CD4-positive, alpha-beta T cell (primary cell): ENCODE data around the gene DUSP21. TPM values are rescaled to one million over a fixed set of nuclear protein-coding genes. Genes with fewer than 3 reads are reported as not detected.
"Not testable (repeated sequence)": the region's sequence is repeated elsewhere in the genome, so short reads cannot be mapped to it uniquely, and the experiment has no call there.

Source experiments
- ATAC-seq: fragments of 200-7000 bp; cut with Tn5 transposase; one replicate; pipeline ENCODE4 v1.10.0; 2022; ENCODE audit warnings: mild to moderate bottlenecking; ENCODE audit not compliant: poor library complexity
- CTCF ChIA-PET: fragments of 350-600 bp; sonication (Branson Sonifier 250); formaldehyde crosslinking; loops from one replicate; lab custom pipeline; 2021; ENCODE audit warnings: antibody characterized with exemption, inconsistent platforms; lab: Charles Lee
- POLR2A ChIA-PET: fragments of 350-600 bp; sonication (Branson Sonifier 250); formaldehyde crosslinking; loops from one replicate; lab custom pipeline; 2021; ENCODE audit warnings: antibody characterized with exemption, inconsistent platforms; lab: Charles Lee
- DNase-seq, 14 experiments: peaks; one replicate each; pipeline ENCODE4 v3.0.0-alpha.2; 2013 to 2020; ENCODE audit warnings: mixed read lengths in 2 of 14
- H3K27ac ChIP-seq, 2 donors: one replicate each; pipeline versions ENCODE4 v1.5.1 to v1.7.0; 2013; ENCODE audit warnings: low read length in 2 of 2, low read depth in 1 of 2, mild to moderate bottlenecking in 1 of 2
- H3K27me3 ChIP-seq, 2 experiments: 1 replicate in 1 of 2; 2 replicates in 1 of 2; pipeline versions ENCODE4 v1.6.1 to v1.7.0; 2013; ENCODE audit warnings: low read length in 2 of 2, control low read depth in 1 of 2, mild to moderate bottlenecking in 1 of 2, moderate library complexity in 1 of 2; ENCODE audit not compliant: insufficient read depth in 2 of 2, control insufficient read depth in 1 of 2
- H3K36me3 ChIP-seq: one replicate; pipeline ENCODE4 v1.6.1; 2013; ENCODE audit warnings: low read length, control low read depth; ENCODE audit not compliant: insufficient read depth
- H3K4me1 ChIP-seq: one replicate; pipeline ENCODE4 v1.6.1; 2013; ENCODE audit warnings: low read length, control low read depth; ENCODE audit not compliant: insufficient read depth
- H3K4me3 ChIP-seq: one replicate; pipeline ENCODE4 v1.5.1; 2013; ENCODE audit warnings: mild to moderate bottlenecking, low read length, moderate library complexity
- H3K9me3 ChIP-seq, 2 experiments: 1 replicate in 1 of 2; 2 replicates in 1 of 2; pipeline versions ENCODE4 v1.6.1 to v1.7.0; 2013; ENCODE audit warnings: low read length in 2 of 2, mild to moderate bottlenecking in 2 of 2, control low read depth in 1 of 2, moderate library complexity in 1 of 2; ENCODE audit not compliant: control insufficient read depth in 1 of 2, insufficient read depth in 1 of 2
- H3K27ac Mint-ChIP-seq: one replicate; pipeline ENCODE4 v1.8.0; 2020; ENCODE audit warnings: mixed read lengths
- H3K27me3 Mint-ChIP-seq: one replicate; pipeline ENCODE4 v1.8.0; 2021; ENCODE audit warnings: mixed read lengths
- H3K36me3 Mint-ChIP-seq: one replicate; pipeline ENCODE4 v1.8.0; 2021; ENCODE audit warnings: low read depth, mixed read lengths
- H3K4me1 Mint-ChIP-seq: one replicate; pipeline ENCODE4 v1.8.0; 2021; ENCODE audit warnings: low read depth, mixed read lengths
- H3K4me3 Mint-ChIP-seq: one replicate; pipeline ENCODE4 v1.8.0; 2020; ENCODE audit warnings: mild to moderate bottlenecking, mixed read lengths
- H3K9me3 Mint-ChIP-seq: one replicate; pipeline ENCODE4 v1.8.0; 2020; ENCODE audit warnings: mixed read lengths
- intact Hi-C, 2 experiments: fragments of 100-400 bp; cut with DNase I in 1 of 2; cut with micrococcal nuclease in 1 of 2; formaldehyde crosslinking; loops; one replicate each; pipeline versions ENCODE4 v1.15.1 to v1.9.0; 2023 to 2025; cut with DNase I, micrococcal nuclease
- total RNA-seq, 174 experiments: library from RNA in 2 of 174; stranded (reverse) in 2 of 174; gene quantifications; one replicate each; pipeline ENCODE4 v1.2.3 and lab custom pipeline; 2021 to 2026
- TF ChIP-seq, protein P1 (sequence below): fragments of 200-600 bp; IDR thresholded peaks from one replicate; pipeline ENCODE4 v1.8.0; 2022; ENCODE audit warnings: antibody characterized with exemption, mild to moderate bottlenecking

Gene DUSP21
- total RNA-seq, 2 experiments from 2014 or later, result not detected

- TF ChIP-seq, protein P1, sequence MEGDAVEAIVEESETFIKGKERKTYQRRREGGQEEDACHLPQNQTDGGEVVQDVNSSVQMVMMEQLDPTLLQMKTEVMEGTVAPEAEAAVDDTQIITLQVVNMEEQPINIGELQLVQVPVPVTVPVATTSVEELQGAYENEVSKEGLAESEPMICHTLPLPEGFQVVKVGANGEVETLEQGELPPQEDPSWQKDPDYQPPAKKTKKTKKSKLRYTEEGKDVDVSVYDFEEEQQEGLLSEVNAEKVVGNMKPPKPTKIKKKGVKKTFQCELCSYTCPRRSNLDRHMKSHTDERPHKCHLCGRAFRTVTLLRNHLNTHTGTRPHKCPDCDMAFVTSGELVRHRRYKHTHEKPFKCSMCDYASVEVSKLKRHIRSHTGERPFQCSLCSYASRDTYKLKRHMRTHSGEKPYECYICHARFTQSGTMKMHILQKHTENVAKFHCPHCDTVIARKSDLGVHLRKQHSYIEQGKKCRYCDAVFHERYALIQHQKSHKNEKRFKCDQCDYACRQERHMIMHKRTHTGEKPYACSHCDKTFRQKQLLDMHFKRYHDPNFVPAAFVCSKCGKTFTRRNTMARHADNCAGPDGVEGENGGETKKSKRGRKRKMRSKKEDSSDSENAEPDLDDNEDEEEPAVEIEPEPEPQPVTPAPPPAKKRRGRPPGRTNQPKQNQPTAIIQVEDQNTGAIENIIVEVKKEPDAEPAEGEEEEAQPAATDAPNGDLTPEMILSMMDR, result no peak
- H3K27me3 ChIP-seq, result no peaks in the 10 kb centered on the region
Observed at GRCh38 chrX:44842550-44843317, 1.1 kb upstream of the DUSP21 start.

DNA sequence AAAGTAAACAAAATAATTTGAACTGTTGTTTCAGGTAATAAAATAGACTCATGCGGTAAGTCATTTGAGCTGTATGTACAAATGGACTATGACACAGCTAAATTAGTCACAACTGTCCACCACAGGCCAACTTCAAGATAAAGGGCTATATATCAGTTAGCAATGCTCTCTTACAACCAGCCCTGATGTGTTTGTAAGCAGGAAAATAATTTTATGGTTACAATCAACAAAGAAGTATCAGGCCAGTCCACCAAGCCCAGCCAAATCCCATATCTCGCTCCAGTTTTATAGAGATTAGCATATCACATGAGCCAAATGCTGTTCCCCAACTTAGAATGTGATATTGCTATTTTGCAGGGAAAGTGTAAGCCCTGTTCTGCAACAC is 511 bp upstream of the DUSP21 start:
- no peak overlapping the region for H3K4me3 ChIP-seq
- no peak for ATAC-seq
- no peak overlapping the region for H3K27ac Mint-ChIP-seq
- no peaks in the 10 kb centered on the region for H3K27me3 Mint-ChIP-seq
- no peaks in the 10 kb centered on the region for H3K9me3 Mint-ChIP-seq
- no peaks in the 10 kb centered on the region for H3K36me3 Mint-ChIP-seq
- ChIA-PET POLR2A (no interaction called here), CTCF (no interaction called here)
- no peaks in the 10 kb centered on the region for H3K4me1 ChIP-seq
- DNase-seq, result no peak
- peaks cover 0 to 5% of the 10 kb centered on the region in 2 experiments for H3K9me3 ChIP-seq
- H3K27ac ChIP-seq, result no peak overlapping the region
- H3K4me3 Mint-ChIP-seq, result no peak overlapping the region
- no peaks in the 10 kb centered on the region for H3K36me3 ChIP-seq
- intact Hi-C loops, result no loop called here
- TF ChIP-seq, protein P1, result no peak
- H3K4me1 Mint-ChIP-seq, result no peaks in the 10 kb centered on the region
- H3K27me3 ChIP-seq, result no peaks in the 10 kb centered on the region

More at GRCh38 chrX:44842550-44843317, 1.1 kb upstream of the DUSP21 start:
- DNase-seq (no peak), ATAC-seq (no peak)
- H3K36me3 ChIP-seq, result no peaks in the 10 kb centered on the region
- intact Hi-C loops, result no loop called here
- H3K4me3 ChIP-seq, result no peak overlapping the region
- POLR2A ChIA-PET, result no interaction called here
- no peaks in the 10 kb centered on the region for H3K27me3 Mint-ChIP-seq
- no peak overlapping the region for H3K4me3 Mint-ChIP-seq
- H3K4me1 ChIP-seq, result no peaks in the 10 kb centered on the region
- CTCF ChIA-PET, result no interaction called here
- no peaks in the 10 kb centered on the region for H3K9me3 Mint-ChIP-seq
- no peak overlapping the region for H3K27ac ChIP-seq
- no peaks in the 10 kb centered on the region for H3K4me1 Mint-ChIP-seq
- no peak overlapping the region for H3K27ac Mint-ChIP-seq
- H3K9me3 ChIP-seq, result peaks cover 0 to 5% of the 10 kb centered on the region in 2 experiments
- H3K36me3 Mint-ChIP-seq, result no peaks in the 10 kb centered on the region

DNA sequence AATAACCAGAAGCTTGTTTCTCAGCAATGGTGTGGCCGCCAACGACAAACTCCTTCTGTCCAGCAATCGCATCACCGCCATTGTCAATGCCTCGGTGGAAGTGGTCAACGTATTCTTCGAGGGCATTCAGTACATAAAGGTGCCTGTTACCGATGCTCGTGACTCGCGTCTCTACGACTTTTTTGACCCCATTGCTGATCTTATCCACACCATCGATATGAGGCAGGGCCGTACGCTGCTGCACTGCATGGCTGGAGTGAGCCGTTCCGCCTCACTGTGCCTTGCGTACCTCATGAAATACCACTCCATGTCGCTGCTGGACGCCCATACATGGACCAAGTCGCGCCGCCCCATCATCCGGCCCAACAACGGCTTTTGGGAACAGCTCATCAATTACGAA is 383 bp downstream of the DUSP21 start:
- POLR2A ChIA-PET, result no interaction called here
- Histone ChIP-seq H3K4me3 (no peak overlapping the region), H3K27me3 (no peaks in the 10 kb centered on the region), H3K4me1 (no peaks in the 10 kb centered on the region), H3K36me3 (no peaks in the 10 kb centered on the region), H3K9me3 (peaks cover 0 to 5% of the 10 kb centered on the region in 2 experiments), H3K27ac (no peak overlapping the region)
- no peaks in the 10 kb centered on the region for H3K4me1 Mint-ChIP-seq
- H3K27me3 Mint-ChIP-seq, result no peaks in the 10 kb centered on the region
- no peak for ATAC-seq
- no peak overlapping the region for H3K4me3 Mint-ChIP-seq
- no peak overlapping the region for H3K27ac Mint-ChIP-seq
- no peaks in the 10 kb centered on the region for H3K36me3 Mint-ChIP-seq
- DNase-seq, result no peak
- CTCF ChIA-PET, result no interaction called here
- intact Hi-C loops, result no loop called here
- TF ChIP-seq, protein P1, result no peak
- H3K9me3 Mint-ChIP-seq, result no peaks in the 10 kb centered on the region

GRCh38 chrX:44850891-44851290 is 7.1 kb downstream of the DUSP21 start:
- H3K36me3 Mint-ChIP-seq, H3K36me3 ChIP-seq, H3K27me3 Mint-ChIP-seq, H3K4me3 ChIP-seq, H3K27ac Mint-ChIP-seq, H3K4me1 ChIP-seq, H3K27me3 ChIP-seq, H3K9me3 Mint-ChIP-seq, H3K4me1 Mint-ChIP-seq, intact Hi-C loops, POLR2A ChIA-PET, H3K4me3 Mint-ChIP-seq, CTCF ChIA-PET, ATAC-seq, DNase-seq, H3K27ac ChIP-seq, H3K9me3 ChIP-seq: not testable (repeated sequence)
